Tibial nerve (tissue), 3 donors: ENCODE measurements around the gene AMDHD1.

Source experiments
- CTCF ChIP-seq, 5 experiments: fragments of 200-600 bp in 3 of 5; fragments of 450-650 bp in 2 of 5; sonication (generic) in 3 of 5; IDR thresholded peaks; one replicate each; pipeline ENCODE4 v1.5.1; 2016 to 2019; ENCODE audit warnings: antibody characterized with exemption in 5 of 5, mild to moderate bottlenecking in 3 of 5, moderate library complexity in 2 of 5
- POLR2A ChIP-seq, 2 donors: fragments of 450-650 bp; IDR thresholded peaks; one replicate each; pipeline ENCODE4 v1.6.1; 2017; ENCODE audit warnings: antibody characterized with exemption in 2 of 2, mild to moderate bottlenecking in 2 of 2, moderate library complexity in 2 of 2

GRCh38 chr12:96007729-96008128 is 64.6 kb downstream of the AMDHD1 start:
- TF ChIP-seq POLR2A (IDR thresholded peaks at IDR 0.05) (no peak), CTCF (IDR thresholded peaks at IDR 0.05) (no peak)
